Stomach (tissue), 4 donors: ENCODE results near the gene NHS.

Experiments used
- CTCF ChIP-seq, 7 experiments: fragments of 450-650 bp in 4 of 7; fragments of 200-600 bp in 3 of 7; sonication (generic) in 3 of 7; IDR thresholded peaks; one replicate each; pipeline ENCODE4 v1.5.1; 2016 to 2019; ENCODE audit warnings: antibody characterized with exemption in 7 of 7, control low read depth in 2 of 7, mild to moderate bottlenecking in 1 of 7
- POLR2AphosphoS5 ChIP-seq, 3 donors: sonication (generic); formaldehyde crosslinking; IDR thresholded peaks; one replicate each; pipeline ENCODE4 v1.6.1; 2016; ENCODE audit warnings: antibody characterized with exemption in 3 of 3

DNA sequence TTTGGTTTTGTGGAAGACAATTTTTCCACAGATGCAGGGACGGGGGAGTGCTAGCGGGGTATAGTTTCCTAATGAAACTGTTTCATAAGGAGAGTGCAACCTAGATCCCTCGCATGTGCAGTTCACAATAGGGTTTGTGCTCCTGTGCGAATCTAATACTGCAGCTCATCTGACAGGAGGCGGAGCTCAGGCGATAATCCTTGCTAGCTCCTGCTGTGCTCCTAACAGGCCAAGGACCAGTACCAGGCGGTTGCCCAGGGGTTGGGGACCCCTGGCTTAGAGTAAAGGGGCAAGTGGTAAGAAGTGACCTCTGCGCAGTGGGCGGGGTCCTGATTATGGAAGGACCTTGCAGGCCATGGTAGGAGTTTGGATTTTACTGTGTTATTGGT, 366.1 kb downstream of the NHS start:
- TF ChIP-seq CTCF (IDR thresholded peaks at IDR 0.05) (no peak), POLR2AphosphoS5 (IDR thresholded peaks at IDR 0.05) (no peak)
